ENCODE data around the gene TMEM42.

DNA sequence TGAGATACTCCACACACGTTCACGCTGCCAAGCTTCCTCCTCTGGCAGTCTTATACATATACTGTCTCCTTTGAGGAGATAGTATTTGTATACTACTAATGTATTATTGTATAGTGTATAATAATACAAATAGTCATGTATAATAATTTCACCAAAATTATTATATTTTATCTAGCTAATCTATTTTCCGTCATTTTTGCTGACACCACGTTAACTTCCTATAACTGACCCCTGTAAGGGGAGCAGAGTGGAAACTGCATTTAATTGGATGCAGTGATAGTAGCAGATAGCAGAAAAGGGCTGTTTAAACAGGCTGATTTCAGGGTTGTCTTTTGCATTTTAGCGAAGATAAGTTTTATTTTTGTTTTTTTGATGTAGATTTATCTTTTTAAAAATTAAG lies 30.5 kb upstream of the TMEM42 start:
- TF ChIP-seq, protein P1, sequence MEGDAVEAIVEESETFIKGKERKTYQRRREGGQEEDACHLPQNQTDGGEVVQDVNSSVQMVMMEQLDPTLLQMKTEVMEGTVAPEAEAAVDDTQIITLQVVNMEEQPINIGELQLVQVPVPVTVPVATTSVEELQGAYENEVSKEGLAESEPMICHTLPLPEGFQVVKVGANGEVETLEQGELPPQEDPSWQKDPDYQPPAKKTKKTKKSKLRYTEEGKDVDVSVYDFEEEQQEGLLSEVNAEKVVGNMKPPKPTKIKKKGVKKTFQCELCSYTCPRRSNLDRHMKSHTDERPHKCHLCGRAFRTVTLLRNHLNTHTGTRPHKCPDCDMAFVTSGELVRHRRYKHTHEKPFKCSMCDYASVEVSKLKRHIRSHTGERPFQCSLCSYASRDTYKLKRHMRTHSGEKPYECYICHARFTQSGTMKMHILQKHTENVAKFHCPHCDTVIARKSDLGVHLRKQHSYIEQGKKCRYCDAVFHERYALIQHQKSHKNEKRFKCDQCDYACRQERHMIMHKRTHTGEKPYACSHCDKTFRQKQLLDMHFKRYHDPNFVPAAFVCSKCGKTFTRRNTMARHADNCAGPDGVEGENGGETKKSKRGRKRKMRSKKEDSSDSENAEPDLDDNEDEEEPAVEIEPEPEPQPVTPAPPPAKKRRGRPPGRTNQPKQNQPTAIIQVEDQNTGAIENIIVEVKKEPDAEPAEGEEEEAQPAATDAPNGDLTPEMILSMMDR (IDR thresholded peaks at IDR 0.05; ENCODE audit: insufficient read depth, low read length) = no peak
- TF ChIP-seq, protein P2, sequence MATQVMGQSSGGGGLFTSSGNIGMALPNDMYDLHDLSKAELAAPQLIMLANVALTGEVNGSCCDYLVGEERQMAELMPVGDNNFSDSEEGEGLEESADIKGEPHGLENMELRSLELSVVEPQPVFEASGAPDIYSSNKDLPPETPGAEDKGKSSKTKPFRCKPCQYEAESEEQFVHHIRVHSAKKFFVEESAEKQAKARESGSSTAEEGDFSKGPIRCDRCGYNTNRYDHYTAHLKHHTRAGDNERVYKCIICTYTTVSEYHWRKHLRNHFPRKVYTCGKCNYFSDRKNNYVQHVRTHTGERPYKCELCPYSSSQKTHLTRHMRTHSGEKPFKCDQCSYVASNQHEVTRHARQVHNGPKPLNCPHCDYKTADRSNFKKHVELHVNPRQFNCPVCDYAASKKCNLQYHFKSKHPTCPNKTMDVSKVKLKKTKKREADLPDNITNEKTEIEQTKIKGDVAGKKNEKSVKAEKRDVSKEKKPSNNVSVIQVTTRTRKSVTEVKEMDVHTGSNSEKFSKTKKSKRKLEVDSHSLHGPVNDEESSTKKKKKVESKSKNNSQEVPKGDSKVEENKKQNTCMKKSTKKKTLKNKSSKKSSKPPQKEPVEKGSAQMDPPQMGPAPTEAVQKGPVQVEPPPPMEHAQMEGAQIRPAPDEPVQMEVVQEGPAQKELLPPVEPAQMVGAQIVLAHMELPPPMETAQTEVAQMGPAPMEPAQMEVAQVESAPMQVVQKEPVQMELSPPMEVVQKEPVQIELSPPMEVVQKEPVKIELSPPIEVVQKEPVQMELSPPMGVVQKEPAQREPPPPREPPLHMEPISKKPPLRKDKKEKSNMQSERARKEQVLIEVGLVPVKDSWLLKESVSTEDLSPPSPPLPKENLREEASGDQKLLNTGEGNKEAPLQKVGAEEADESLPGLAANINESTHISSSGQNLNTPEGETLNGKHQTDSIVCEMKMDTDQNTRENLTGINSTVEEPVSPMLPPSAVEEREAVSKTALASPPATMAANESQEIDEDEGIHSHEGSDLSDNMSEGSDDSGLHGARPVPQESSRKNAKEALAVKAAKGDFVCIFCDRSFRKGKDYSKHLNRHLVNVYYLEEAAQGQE (IDR thresholded peaks at IDR 0.05; ENCODE audit: insufficient replicate concordance, low read depth) = no peak

Measured in HL-60 (cell line).